Astrocyte (in vitro differentiated cells and primary cell): ENCODE results near the gene PARN.

Source experiments
- EZH2 ChIP-seq: IDR thresholded peaks from 2 replicates; pipeline ENCODE4 v1.6.1; 2012; ENCODE audit warnings: mild to moderate bottlenecking, low read length, inconsistent platforms; ENCODE audit not compliant: insufficient read depth
- TF ChIP-seq, protein P1 (sequence below): IDR thresholded peaks from 2 replicates; pipeline ENCODE4 v1.5.1; 2011; ENCODE audit warnings: low read depth, mild to moderate bottlenecking, inconsistent platforms, low read length, moderate library complexity; ENCODE audit not compliant: insufficient read depth

DNA sequence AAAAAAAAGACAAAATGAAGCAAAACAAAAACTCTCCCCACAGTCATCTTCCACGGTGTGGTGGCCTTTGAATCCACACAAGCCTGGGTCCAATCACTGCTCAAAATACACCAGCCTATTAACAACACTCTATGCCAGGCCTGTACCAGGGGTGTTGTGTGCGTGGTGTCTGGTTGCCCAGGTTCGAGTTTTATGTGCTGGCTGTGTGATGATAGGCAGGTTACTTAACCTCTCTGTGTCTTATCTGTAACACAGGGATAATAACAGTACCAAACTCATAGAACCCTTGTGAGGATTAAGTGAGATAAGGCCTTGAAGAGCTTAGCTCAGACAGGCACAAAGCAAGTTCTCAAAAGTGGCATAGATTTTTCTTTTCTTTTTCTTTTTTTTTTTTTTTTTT lies 235.2 kb downstream of the PARN start:
- TF ChIP-seq, protein P1, sequence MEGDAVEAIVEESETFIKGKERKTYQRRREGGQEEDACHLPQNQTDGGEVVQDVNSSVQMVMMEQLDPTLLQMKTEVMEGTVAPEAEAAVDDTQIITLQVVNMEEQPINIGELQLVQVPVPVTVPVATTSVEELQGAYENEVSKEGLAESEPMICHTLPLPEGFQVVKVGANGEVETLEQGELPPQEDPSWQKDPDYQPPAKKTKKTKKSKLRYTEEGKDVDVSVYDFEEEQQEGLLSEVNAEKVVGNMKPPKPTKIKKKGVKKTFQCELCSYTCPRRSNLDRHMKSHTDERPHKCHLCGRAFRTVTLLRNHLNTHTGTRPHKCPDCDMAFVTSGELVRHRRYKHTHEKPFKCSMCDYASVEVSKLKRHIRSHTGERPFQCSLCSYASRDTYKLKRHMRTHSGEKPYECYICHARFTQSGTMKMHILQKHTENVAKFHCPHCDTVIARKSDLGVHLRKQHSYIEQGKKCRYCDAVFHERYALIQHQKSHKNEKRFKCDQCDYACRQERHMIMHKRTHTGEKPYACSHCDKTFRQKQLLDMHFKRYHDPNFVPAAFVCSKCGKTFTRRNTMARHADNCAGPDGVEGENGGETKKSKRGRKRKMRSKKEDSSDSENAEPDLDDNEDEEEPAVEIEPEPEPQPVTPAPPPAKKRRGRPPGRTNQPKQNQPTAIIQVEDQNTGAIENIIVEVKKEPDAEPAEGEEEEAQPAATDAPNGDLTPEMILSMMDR = no peak
- no peak for TF ChIP-seq EZH2
